ENCODE measurements around the gene LTA4H.

The LTA4H gene

GRCh38 chr12:96006727-96007126, 28.7 kb downstream of the LTA4H start:
- H3K4me3 Mint-ChIP-seq: no peak overlapping the region
- H3K27me3 Mint-ChIP-seq: no peaks in the 10 kb centered on the region
- H3K9me3 Mint-ChIP-seq: no peaks in the 10 kb centered on the region
- ATAC-seq (replicated peaks; ENCODE audit: extremely low read depth, poor library complexity, severe bottlenecking) (no peak), DNase-seq (ENCODE audit: low spot score in 2 of 2) (no peak)
- H3K4me1 Mint-ChIP-seq: no peaks in the 10 kb centered on the region
- peaks cover 47% of the 10 kb centered on the region for H3K36me3 Mint-ChIP-seq (ENCODE audit: insufficient read depth)
- no peak overlapping the region for H3K27ac Mint-ChIP-seq (ENCODE audit: low read depth)

GRCh38 chr12:96000858-96001257, 34.5 kb downstream of the LTA4H start:
- H3K27me3 Mint-ChIP-seq: no peaks in the 10 kb centered on the region
- peaks cover 28% of the 10 kb centered on the region for H3K36me3 Mint-ChIP-seq (ENCODE audit: insufficient read depth)
- no peak overlapping the region for H3K4me3 Mint-ChIP-seq
- ATAC-seq (replicated peaks; ENCODE audit: extremely low read depth, poor library complexity, severe bottlenecking): no peak
- peaks cover 8% of the 10 kb centered on the region for H3K4me1 Mint-ChIP-seq
- no peak for DNase-seq (ENCODE audit: low spot score in 2 of 2)
- H3K27ac Mint-ChIP-seq (ENCODE audit: low read depth): no peak overlapping the region
- no peaks in the 10 kb centered on the region for H3K9me3 Mint-ChIP-seq

GRCh38 chr12:95999484-95999883, 35.9 kb downstream of the LTA4H start:
- no peak for DNase-seq (ENCODE audit: low spot score in 2 of 2)
- no peaks in the 10 kb centered on the region for H3K9me3 Mint-ChIP-seq
- peaks cover 8% of the 10 kb centered on the region for H3K4me1 Mint-ChIP-seq
- H3K36me3 Mint-ChIP-seq (ENCODE audit: insufficient read depth): peaks cover 19% of the 10 kb centered on the region
- no peaks in the 10 kb centered on the region for H3K27me3 Mint-ChIP-seq
- ATAC-seq (replicated peaks; ENCODE audit: extremely low read depth, poor library complexity, severe bottlenecking): no peak
- H3K4me3 Mint-ChIP-seq: no peak overlapping the region
- H3K27ac Mint-ChIP-seq (ENCODE audit: low read depth): no peak overlapping the region

GRCh38 chr12:95998611-95999286, 36.6 kb downstream of the LTA4H start:
- Mint-ChIP-seq H3K4me1 (peaks cover 8% of the 10 kb centered on the region), H3K27ac (ENCODE audit: low read depth) (no peak overlapping the region), H3K4me3 (no peak overlapping the region), H3K9me3 (no peaks in the 10 kb centered on the region), H3K36me3 (ENCODE audit: insufficient read depth) (peaks cover 16% of the 10 kb centered on the region), H3K27me3 (no peaks in the 10 kb centered on the region)
- DNase-seq (ENCODE audit: low spot score in 2 of 2): peak in 1 of 2 donors; percentile 44
- ATAC-seq (replicated peaks; ENCODE audit: extremely low read depth, poor library complexity, severe bottlenecking): peak; percentile 98

GRCh38 chr12:95997911-95998510, 37.4 kb downstream of the LTA4H start:
- DNase-seq (ENCODE audit: low spot score in 2 of 2): no peak
- H3K36me3 Mint-ChIP-seq (ENCODE audit: insufficient read depth): peaks cover 15% of the 10 kb centered on the region
- peaks cover 8% of the 10 kb centered on the region for H3K4me1 Mint-ChIP-seq
- H3K27ac Mint-ChIP-seq (ENCODE audit: low read depth): no peak overlapping the region
- H3K9me3 Mint-ChIP-seq: no peaks in the 10 kb centered on the region
- H3K27me3 Mint-ChIP-seq: no peaks in the 10 kb centered on the region
- H3K4me3 Mint-ChIP-seq: no peak overlapping the region
- ATAC-seq (replicated peaks; ENCODE audit: extremely low read depth, poor library complexity, severe bottlenecking): no peak

- DNase-seq (ENCODE audit: low spot score in 2 of 2) (no peak), ATAC-seq (replicated peaks; ENCODE audit: extremely low read depth, poor library complexity, severe bottlenecking) (no peak)
- no peak overlapping the region for H3K27ac Mint-ChIP-seq (ENCODE audit: low read depth)
- no peaks in the 10 kb centered on the region for H3K27me3 Mint-ChIP-seq
- H3K4me1 Mint-ChIP-seq: peaks cover 8% of the 10 kb centered on the region
- no peak overlapping the region for H3K4me3 Mint-ChIP-seq
- peaks cover 10% of the 10 kb centered on the region for H3K36me3 Mint-ChIP-seq (ENCODE audit: insufficient read depth)
- no peaks in the 10 kb centered on the region for H3K9me3 Mint-ChIP-seq
Measured at GRCh38 chr12:95997276-95997675, 38.1 kb downstream of the LTA4H start.

DNA sequence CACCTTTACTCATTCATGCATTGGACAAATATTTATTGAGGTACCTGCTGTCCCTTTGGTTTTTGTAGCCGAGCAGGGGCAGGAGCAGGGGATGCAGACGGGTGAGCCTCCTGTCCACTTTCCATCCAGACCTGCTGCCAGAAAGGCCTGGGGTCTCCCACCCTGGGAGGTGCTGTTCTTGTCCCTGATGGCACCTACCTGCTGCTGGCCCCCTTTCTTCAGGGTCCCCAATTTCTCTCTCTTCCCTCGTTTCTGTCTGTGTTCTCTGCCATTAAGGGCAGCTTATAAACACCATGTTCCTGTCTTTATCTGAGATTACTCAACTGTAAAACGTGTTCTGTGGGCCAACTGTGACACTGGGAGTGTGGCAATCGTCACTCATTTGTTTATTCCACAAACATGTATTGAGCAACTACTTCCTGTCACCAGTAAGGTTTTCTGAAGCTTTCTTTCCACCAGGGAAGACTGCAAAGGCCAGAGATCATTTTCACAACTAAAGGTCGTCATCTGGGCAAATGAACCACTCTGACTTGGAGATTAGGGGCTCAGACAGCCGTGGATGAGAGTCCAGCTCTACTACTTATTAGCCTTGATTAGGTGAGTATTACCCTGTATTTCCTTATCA, 39.2 kb downstream of the LTA4H start, which contains the start of gene HAL:
HAL (minus strand) TSS at position 311 of the 625 bp plus-strand sequence. CDS start 434 bp downstream, outside the sequence.
- Mint-ChIP-seq H3K27ac (ENCODE audit: low read depth) (no peak within 1 kb of the TSS), H3K36me3 (ENCODE audit: insufficient read depth) (peaks cover 8% of the 10 kb centered on the region)
- ATAC-seq (replicated peaks; ENCODE audit: extremely low read depth, poor library complexity, severe bottlenecking): no peak

DNA sequence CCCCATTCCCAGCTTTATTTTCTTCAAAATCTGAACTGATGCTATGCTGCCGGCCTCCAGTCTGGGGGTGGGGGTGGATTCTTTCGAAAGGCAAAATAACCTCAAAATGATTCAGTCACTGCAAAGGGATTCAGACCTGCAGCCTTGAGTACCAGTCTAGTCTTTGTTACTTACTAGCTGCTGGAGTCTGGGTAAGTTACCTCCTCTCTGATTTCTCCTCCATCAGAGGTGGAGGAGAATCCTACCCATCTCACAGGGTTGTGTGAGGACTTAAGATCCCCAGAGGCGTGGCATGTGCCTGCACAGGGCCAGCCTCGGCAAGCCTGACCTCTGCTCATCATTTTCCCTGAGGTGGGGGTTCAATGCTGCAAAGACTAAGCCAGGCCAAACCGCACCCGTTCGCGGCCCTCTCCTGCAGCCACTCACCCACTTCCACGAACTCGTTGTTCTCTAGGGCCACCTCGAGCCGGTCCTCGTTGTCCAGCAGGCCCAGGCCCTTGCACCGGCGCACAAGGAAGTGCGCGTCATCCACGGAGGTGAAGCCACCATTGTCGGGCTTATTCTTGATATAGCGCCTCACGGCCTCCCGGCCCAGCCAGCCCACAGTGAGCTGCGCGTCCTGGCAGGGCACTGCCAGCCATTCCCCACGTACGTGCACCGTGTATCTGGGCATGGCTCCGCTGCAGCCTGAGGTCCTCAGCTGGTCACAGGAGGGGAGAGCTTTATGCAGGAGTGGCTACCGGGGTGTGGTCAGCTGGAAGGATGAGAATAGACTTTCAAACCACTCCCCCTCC, 40.0 kb downstream of the LTA4H start:
- no peaks in the 10 kb centered on the region for H3K9me3 Mint-ChIP-seq
- ATAC-seq (replicated peaks; ENCODE audit: extremely low read depth, poor library complexity, severe bottlenecking) (no peak), DNase-seq (ENCODE audit: low spot score in 2 of 2) (no peak)
- peaks cover 4% of the 10 kb centered on the region for H3K36me3 Mint-ChIP-seq (ENCODE audit: insufficient read depth)
- no peak overlapping the region for H3K4me3 Mint-ChIP-seq
- no peaks in the 10 kb centered on the region for H3K27me3 Mint-ChIP-seq
- peaks cover 8% of the 10 kb centered on the region for H3K4me1 Mint-ChIP-seq
- no peak overlapping the region for H3K27ac Mint-ChIP-seq (ENCODE audit: low read depth)

More for the DNA sequence above, 39.2 kb downstream of the LTA4H start, which contains the start of gene HAL:
- H3K27me3 Mint-ChIP-seq: no peaks in the 10 kb centered on the region
- peaks cover 8% of the 10 kb centered on the region for H3K4me1 Mint-ChIP-seq
- DNase-seq (ENCODE audit: low spot score in 2 of 2): no peak
- no peak within 1 kb of the TSS for H3K4me3 Mint-ChIP-seq
- H3K9me3 Mint-ChIP-seq: no peaks in the 10 kb centered on the region

DNA sequence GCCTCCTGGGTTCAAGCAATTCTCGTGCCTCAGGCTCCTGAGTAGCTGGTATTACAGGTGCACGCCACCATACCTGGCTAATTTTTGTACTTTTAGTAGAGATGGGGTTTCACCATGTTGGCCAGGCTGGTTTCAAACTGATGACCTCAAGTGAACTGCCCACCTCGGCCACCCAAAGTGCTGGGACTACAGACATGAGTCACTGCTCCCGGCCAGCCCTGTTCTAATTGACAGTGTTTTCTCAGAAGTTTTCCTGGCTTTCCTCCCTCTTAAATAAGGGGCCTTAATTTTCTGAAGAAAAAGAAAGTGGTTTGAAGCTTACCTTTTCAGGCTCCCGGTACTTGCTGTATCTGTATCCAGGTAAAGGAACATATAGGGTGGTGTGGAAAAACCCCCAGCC, 40.9 kb downstream of the LTA4H start:
- Mint-ChIP-seq H3K36me3 (ENCODE audit: insufficient read depth) (no peaks in the 10 kb centered on the region), H3K27me3 (no peaks in the 10 kb centered on the region), H3K4me1 (peaks cover 8% of the 10 kb centered on the region)

DNA sequence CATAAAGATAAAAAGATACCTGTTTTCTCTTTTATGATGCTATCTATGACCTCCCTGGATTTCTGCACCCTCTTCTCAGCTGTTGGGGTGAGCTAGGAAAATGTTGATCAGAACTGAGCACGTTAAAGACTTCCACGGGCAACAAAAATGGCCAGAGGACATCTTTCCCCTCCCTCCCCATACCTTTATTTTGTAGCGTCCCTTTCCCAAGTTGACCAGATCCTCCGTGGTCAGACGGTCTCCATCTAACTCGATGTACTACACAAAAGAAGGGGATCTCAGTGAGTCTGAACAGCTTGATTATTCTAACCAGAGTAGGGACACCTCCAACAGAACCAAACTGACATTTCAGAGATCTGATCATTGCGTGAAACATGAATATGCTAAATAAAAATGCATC, 41.5 kb downstream of the LTA4H start:
- H3K27ac Mint-ChIP-seq (ENCODE audit: low read depth): no peak overlapping the region
- H3K4me3 Mint-ChIP-seq: no peak overlapping the region
- ATAC-seq (replicated peaks; ENCODE audit: extremely low read depth, poor library complexity, severe bottlenecking) (no peak), DNase-seq (ENCODE audit: low spot score in 2 of 2) (no peak)
- H3K36me3 Mint-ChIP-seq (ENCODE audit: insufficient read depth): no peaks in the 10 kb centered on the region
- no peaks in the 10 kb centered on the region for H3K27me3 Mint-ChIP-seq
- peaks cover 7% of the 10 kb centered on the region for H3K4me1 Mint-ChIP-seq
- no peaks in the 10 kb centered on the region for H3K9me3 Mint-ChIP-seq

More for the DNA sequence above, 40.9 kb downstream of the LTA4H start:
- Mint-ChIP-seq H3K9me3 (no peaks in the 10 kb centered on the region), H3K4me3 (no peak overlapping the region), H3K27ac (ENCODE audit: low read depth) (no peak overlapping the region)
- ATAC-seq (replicated peaks; ENCODE audit: extremely low read depth, poor library complexity, severe bottlenecking): no peak
- DNase-seq (ENCODE audit: low spot score in 2 of 2): no peak

DNA sequence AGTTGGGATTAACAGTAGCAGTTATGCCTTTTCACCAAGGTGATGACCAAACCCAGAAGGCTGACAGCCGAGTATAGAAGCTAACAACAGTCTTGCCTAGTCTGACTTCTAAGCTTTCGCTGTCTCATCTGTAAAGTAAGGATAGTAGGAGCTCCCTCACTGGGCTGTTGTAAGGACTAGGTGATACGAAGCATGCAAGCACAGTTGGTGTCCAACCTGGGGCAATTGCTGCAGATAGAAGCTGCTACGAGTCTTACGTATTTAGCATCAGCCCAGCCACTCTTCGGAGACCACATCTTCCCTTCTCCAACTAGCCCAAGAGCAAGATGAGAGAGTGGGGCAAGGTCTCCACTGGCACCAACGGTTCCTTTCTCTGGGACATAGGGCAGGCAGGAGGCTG, 45.3 kb downstream of the LTA4H start:
- no peak for DNase-seq (ENCODE audit: low spot score in 2 of 2)
- H3K36me3 Mint-ChIP-seq (ENCODE audit: insufficient read depth): no peaks in the 10 kb centered on the region
- no peak overlapping the region for H3K4me3 Mint-ChIP-seq
- no peaks in the 10 kb centered on the region for H3K9me3 Mint-ChIP-seq
- no peaks in the 10 kb centered on the region for H3K27me3 Mint-ChIP-seq
- H3K27ac Mint-ChIP-seq (ENCODE audit: low read depth): no peak overlapping the region
- no peak for ATAC-seq (replicated peaks; ENCODE audit: extremely low read depth, poor library complexity, severe bottlenecking)
- H3K4me1 Mint-ChIP-seq: no peaks in the 10 kb centered on the region

GRCh38 chr12:95989504-95990123, 45.8 kb downstream of the LTA4H start:
- Mint-ChIP-seq H3K4me3 (no peak overlapping the region), H3K27ac (ENCODE audit: low read depth) (no peak overlapping the region), H3K4me1 (no peaks in the 10 kb centered on the region), H3K36me3 (ENCODE audit: insufficient read depth) (no peaks in the 10 kb centered on the region), H3K9me3 (no peaks in the 10 kb centered on the region), H3K27me3 (no peaks in the 10 kb centered on the region)
- DNase-seq (ENCODE audit: low spot score in 2 of 2): no peak
- no peak for ATAC-seq (replicated peaks; ENCODE audit: extremely low read depth, poor library complexity, severe bottlenecking)

Data from central memory CD8-positive, alpha-beta T cell (primary cell).